Stromal cell of bone marrow (primary cell): ENCODE data around the gene SH3GLB1.

Experiments used
- DNase-seq: peaks from one replicate; pipeline ENCODE4 v3.0.0-alpha.2; 2012; ENCODE audit warnings: low read depth

Gene SH3GLB1

GRCh38 chr1:86733340-86733739 lies 29.0 kb downstream of the SH3GLB1 start:
- no peak for DNase-seq

- no peak for DNase-seq
Measured at GRCh38 chr1:86739648-86740509, 35.5 kb downstream of the SH3GLB1 start.

- DNase-seq: no peak
Measured at GRCh38 chr1:86741947-86742572, 37.7 kb downstream of the SH3GLB1 start.

GRCh38 chr1:86747304-86747703 lies 42.9 kb downstream of the SH3GLB1 start:
- DNase-seq: no peak

- no peak for DNase-seq
Measured at GRCh38 chr1:86748622-86749373, 44.4 kb downstream of the SH3GLB1 start.

GRCh38 chr1:86750076-86750475 lies 45.7 kb downstream of the SH3GLB1 start:
- DNase-seq: no peak

GRCh38 chr1:86750530-86750929 lies 46.2 kb downstream of the SH3GLB1 start:
- DNase-seq: no peak

GRCh38 chr1:86751923-86752322 lies 47.5 kb downstream of the SH3GLB1 start:
- no peak for DNase-seq

- DNase-seq: no peak
Measured at GRCh38 chr1:86753700-86754099, 49.3 kb downstream of the SH3GLB1 start.

- DNase-seq: no peak
Measured at GRCh38 chr1:86754265-86754974, 50.0 kb downstream of the SH3GLB1 start.

- no peak for DNase-seq
Measured at GRCh38 chr1:86756062-86756406, 51.7 kb downstream of the SH3GLB1 start.

- no peak for DNase-seq
Measured at GRCh38 chr1:86757272-86757984, 53.1 kb downstream of the SH3GLB1 start.

GRCh38 chr1:86758570-86758969 lies 54.2 kb downstream of the SH3GLB1 start:
- DNase-seq: no peak

- DNase-seq: no peak
Measured at GRCh38 chr1:86760199-86760598, 55.8 kb downstream of the SH3GLB1 start.

GRCh38 chr1:86762336-86762735 lies 58.0 kb downstream of the SH3GLB1 start:
- DNase-seq: no peak

- DNase-seq: no peak
Measured at GRCh38 chr1:86764523-86764922, 60.1 kb downstream of the SH3GLB1 start.

- DNase-seq: no peak
Measured at GRCh38 chr1:86765073-86765472, 60.7 kb downstream of the SH3GLB1 start.

GRCh38 chr1:86765674-86766073 lies 61.3 kb downstream of the SH3GLB1 start:
- DNase-seq: no peak

GRCh38 chr1:86768554-86768953 lies 64.2 kb downstream of the SH3GLB1 start:
- DNase-seq: no peak

- no peak for DNase-seq
Measured at GRCh38 chr1:86769065-86769464, 64.7 kb downstream of the SH3GLB1 start.
